H1 (cell line): ENCODE results near the gene LIPG. TPM values are rescaled to one million over a fixed set of nuclear protein-coding genes. Genes with fewer than 3 reads are reported as not detected.

Experiments
- GTF2F1 ChIP-seq: IDR thresholded peaks from 2 replicates; pipeline ENCODE4 v1.6.1; 2012; ENCODE audit warnings: low read depth, low read length, improper control_type of control experiment, borderline replicate concordance
- JUND ChIP-seq: IDR thresholded peaks from 2 replicates; pipeline ENCODE4 v1.6.1; 2011; ENCODE audit warnings: mild to moderate bottlenecking, improper control_type of control experiment, low read length
- KDM4A ChIP-seq: IDR thresholded peaks from one replicate; pipeline ENCODE4 v1.7.1; 2012; ENCODE audit warnings: low read depth, mild to moderate bottlenecking, moderate library complexity, low read length, inconsistent platforms; ENCODE audit not compliant: severe bottlenecking
- NANOG ChIP-seq: IDR thresholded peaks from 2 replicates; pipeline ENCODE4 v1.6.1; 2011; ENCODE audit warnings: low read length, low read depth, mild to moderate bottlenecking, inconsistent platforms; ENCODE audit not compliant: insufficient read depth, poor library complexity, severe bottlenecking
- RAD21 ChIP-seq, 2 experiments: IDR thresholded peaks in 1 of 2; conservative IDR thresholded peaks in 1 of 2; 2 replicates each; pipeline ENCODE4 v1.6.1; 2011; ENCODE audit warnings: low read depth in 2 of 2, low read length in 2 of 2, improper control_type of control experiment in 1 of 2, inconsistent platforms in 1 of 2, mild to moderate bottlenecking in 1 of 2, moderate library complexity in 1 of 2
- SP2 ChIP-seq: IDR thresholded peaks from 2 replicates; pipeline ENCODE4 v1.6.1; 2012; ENCODE audit warnings: mild to moderate bottlenecking, low read length, inconsistent platforms
- TAF7 ChIP-seq: optimal IDR thresholded peaks from 2 replicates; pipeline ENCODE3; 2011; ENCODE audit warnings: low read depth, mild to moderate bottlenecking, inconsistent platforms, low read length, moderate library complexity, borderline replicate concordance
- ZNF274 ChIP-seq: IDR thresholded peaks from 2 replicates; pipeline ENCODE4 v1.7.0; 2012; ENCODE audit warnings: low read length, borderline replicate concordance; ENCODE audit errors: extremely low read depth
- polyA plus RNA-seq, 7 experiments: library from polyadenylated mRNA; depleted of rRNA in 3 of 7; stranded (reverse) in 5 of 7; unstranded in 2 of 7; fragments of >200 nt in 5 of 7; fragments of 200-250 nt in 2 of 7; gene quantifications; 1 replicate in 5 of 7; 2 replicates in 1 of 7; 4 replicates in 1 of 7; pipeline versions ENCODE4 v1.2.1 to v1.2.3, GENCODE V29; 2011 to 2013; ENCODE audit warnings: missing spikeins in 2 of 7, mixed read lengths in 2 of 7
- total RNA-seq: library from RNA; stranded (reverse); fragmentation: NEBNext Ultra II Directional; extraction: Animal tissue kit (Norgen Biotek cat#: 25700); gene quantifications from 2 replicates; pipeline ENCODE4 v1.2.1, GENCODE V29; 2021

LIPG gene
- total and polyA plus RNA-seq, 2 of the 8 experiments (the other 6 are each of a cell fraction or from before 2014, with no cell fraction given), result 9.2 to 9.8 TPM

GRCh38 chr18:49531678-49532153 lies 30.1 kb upstream of the LIPG start (continued):
- TF ChIP-seq GTF2F1 (no peak), ZNF274 (no peak), RAD21 (IDR thresholded peaks at IDR 0.05 in 1 of 2, conservative IDR thresholded peaks at IDR 0.05 in 1 of 2; ENCODE audit: low read depth in 2 of 2, low read length in 2 of 2) (no peak), SP2 (no peak), NANOG (no peak), TAF7 (no peak), JUND (no peak), KDM4A (no peak)
